HepG2 (cell line): Measurements from ENCODE around the gene METRNL. TPM values are rescaled to one million over a fixed set of nuclear protein-coding genes. Genes with fewer than 3 reads are reported as not detected.
"Not testable (repeated sequence)": the region's sequence is repeated elsewhere in the genome, so short reads cannot be mapped to it uniquely, and the experiment has no call there.

ENCODE experiments used
- ATAC-seq: fragments of 200-7000 bp; cut with Tn5 transposase; 3 replicates; pipeline ENCODE4 v1.9.1; 2020; ENCODE audit warnings: mild to moderate bottlenecking, moderate library complexity
- BruUV-seq: library from RNA; stranded (reverse); fragments of 400-500 nt; replicated peaks from 2 replicates; lab custom pipeline; 2021; lab: Mats Ljungman, UMichigan
- CTCF ChIA-PET: fragments of 300-600 bp; formaldehyde crosslinking; extraction: SDS; loops from one replicate; lab custom pipeline; 2021; ENCODE audit warnings: low total read pairs, inconsistent platforms, low intra/inter-chr PET ratio; lab: Yijun Ruan, JAX
- POLR2A ChIA-PET: fragments of 350-600 bp; sonication (Branson Sonifier 250); formaldehyde crosslinking; loops from one replicate; lab custom pipeline; 2020; ENCODE audit warnings: antibody characterized with exemption, inconsistent platforms; lab: Yijun Ruan, JAX
- DNase-seq: peaks from one replicate; pipeline ENCODE4 v3.0.0-alpha.2; 2015; ENCODE audit warnings: low spot score
- FAIRE-seq: peaks from 3 replicates; lab custom pipeline; 2011; peaks lifted over from hg19 to GRCh38; lab: Jason Lieb, UNC
- H2AFZ ChIP-seq: one replicate; pipeline ENCODE4 v1.6.1; 2011; ENCODE audit warnings: low read length, inconsistent platforms
- H3K27ac ChIP-seq: fragments of 300-600 bp; 3 replicates; pipeline ENCODE4 v1.8.0; 2011; ENCODE audit warnings: mixed run types, mild to moderate bottlenecking, mixed read lengths, low read length, inconsistent platforms; ENCODE audit not compliant: insufficient read depth; ENCODE audit errors: extremely low read length
- H3K27me3 ChIP-seq, 2 experiments: fragments of 200-600 bp in 1 of 2; 2 replicates in 1 of 2; 3 replicates in 1 of 2; pipeline versions ENCODE4 v1.6.0 to v1.8.0; 2011; ENCODE audit warnings: low read length in 2 of 2, mild to moderate bottlenecking in 2 of 2, moderate library complexity in 2 of 2, inconsistent platforms in 1 of 2; ENCODE audit not compliant: insufficient read depth in 2 of 2, control insufficient read depth in 1 of 2
- H3K36me3 ChIP-seq, 2 experiments: fragments of 200-600 bp in 1 of 2; replicated peaks in 1 of 2; 2 replicates in 1 of 2; 3 replicates in 1 of 2; pipeline versions ENCODE4 v1.5.1 to v1.8.0; 2011; ENCODE audit warnings: low read length in 2 of 2, inconsistent platforms in 1 of 2; ENCODE audit not compliant: insufficient read depth in 2 of 2, control insufficient read depth in 1 of 2
- H3K4me1 ChIP-seq: 2 replicates; pipeline ENCODE4 v1.5.1; 2012; ENCODE audit warnings: low read length, inconsistent platforms; ENCODE audit not compliant: insufficient read depth
- H3K4me2 ChIP-seq: 2 replicates; pipeline ENCODE4 v1.6.0; 2011; ENCODE audit warnings: low read depth, low read length, inconsistent platforms
- H3K4me3 ChIP-seq, 3 experiments: fragments of 200-600 bp in 1 of 3; sonication (generic), shearing (Covaris generic) in 1 of 3; replicated peaks in 1 of 3; 2 replicates each; pipeline ENCODE4 v1.5.1; 2011 to 2016; ENCODE audit warnings: low read length in 3 of 3, inconsistent platforms in 2 of 3, low read depth in 2 of 3, mild to moderate bottlenecking in 2 of 3, control low read depth in 1 of 3, mixed read lengths in 1 of 3; ENCODE audit not compliant: insufficient read depth in 1 of 3
- H3K79me2 ChIP-seq: one replicate; pipeline ENCODE4 v1.6.1; 2011; ENCODE audit warnings: low read length, inconsistent platforms; ENCODE audit not compliant: insufficient read depth
- H3K9ac ChIP-seq: 2 replicates; pipeline ENCODE4 v1.6.0; 2011; ENCODE audit warnings: mild to moderate bottlenecking, low read depth, low read length, inconsistent platforms; ENCODE audit not compliant: insufficient read depth
- H3K9me3 ChIP-seq: 2 replicates; pipeline ENCODE4 v1.5.1; 2012; ENCODE audit warnings: mild to moderate bottlenecking, low read length
- H4K20me1 ChIP-seq: 2 replicates; pipeline ENCODE4 v1.6.0; 2011; ENCODE audit warnings: inconsistent platforms, mild to moderate bottlenecking, low read length, moderate library complexity; ENCODE audit not compliant: insufficient read depth
- ZBTB39 ChIP-seq: sonication (generic); formaldehyde crosslinking; IDR thresholded peaks from 2 replicates; pipeline ENCODE4 v1.5.0; 2020; ENCODE audit warnings: missing genetic modification reagents
- WGBS: methylation state at CpG from one replicate; pipeline ENCODE4 v1.1.6; 2017; ENCODE audit warnings: low lambda C conversion rate; 5-methylcytosine and 5-hydroxymethylcytosine counted together
- in situ Hi-C: cut with HindIII; loops from 2 replicates; pipeline ENCODE4 v1.10.0; 2017; ENCODE audit warnings: low pct_unique_long_range_greater_than_20kb; ENCODE audit not compliant: extremely low pct_ligation_motif_present
- intact Hi-C: fragments of 100-400 bp; cut with micrococcal nuclease; formaldehyde crosslinking; loops from one replicate; pipeline ENCODE4 v1.10.0; 2022; ENCODE audit not compliant: unreplicated experiment
- polyA plus RNA-seq, 8 experiments: library from polyadenylated mRNA; depleted of rRNA in 3 of 8; stranded (reverse) in 7 of 8; unstranded in 1 of 8; fragments of >200 nt; fragmentation: Illumina TruSeq in 4 of 8; extraction: Trizol in 4 of 8; gene quantifications; 2 replicates each; pipeline versions ENCODE4 v1.2.1 to v1.2.3, GENCODE V29; 2011 to 2016; ENCODE audit warnings: low read depth in 4 of 8, missing spikeins in 1 of 8, mixed read lengths in 1 of 8; ENCODE audit not compliant: insufficient read depth in 1 of 8
- total RNA-seq, 5 experiments: library from RNA; depleted of rRNA; stranded (reverse); fragments of >200 nt; fragmentation: Illumina TruSeq; extraction: Trizol; gene quantifications; 2 replicates each; pipeline ENCODE4 v1.2.3, GENCODE V29; 2016; ENCODE audit warnings: low read depth in 1 of 5

Gene METRNL
- total and polyA plus RNA-seq, 2 of the 13 experiments (the other 11 are each of a cell fraction or from before 2014, with no cell fraction given) = 0.66 to 0.84 TPM

GRCh38 chr17:83042522-83043158 is 36.8 kb upstream of the METRNL start:
- intact Hi-C loops = no loop called here
- Histone ChIP-seq H4K20me1 (no peaks in the 10 kb centered on the region), H3K27ac (no peak overlapping the region), H3K4me1 (peaks cover 12% of the 10 kb centered on the region), H2AFZ (no peak overlapping the region), H3K9ac (no peak overlapping the region), H3K79me2 (peaks cover 9% of the 10 kb centered on the region)
- POLR2A ChIA-PET = no interaction called here
- CTCF ChIA-PET = no interaction called here
- TF ChIP-seq ZBTB39 (CRISPR knock-in tag) = no peak
- TF ChIP-seq, all 625 proteins: peak for 0
- no TSS peak for BruUV-seq
- H3K27me3 ChIP-seq = no peaks in the 10 kb centered on the region
- FAIRE-seq (no peak), DNase-seq (no peak), ATAC-seq (no peak)
- no peak overlapping the region for H3K4me3 ChIP-seq
- H3K36me3 ChIP-seq = peaks cover 7 to 37% of the 10 kb centered on the region in 2 experiments; a peak in 4 of 5 replicates
- no peak overlapping the region for H3K4me2 ChIP-seq
- peaks cover 14% of the 10 kb centered on the region; the same call in 1 of the 2 replicates for H3K9me3 ChIP-seq
- in situ Hi-C loops = no loop called here
- WGBS = 93% methylated on average over 8 of the region's 8 CpGs

- H3K9ac ChIP-seq, BruUV-seq, DNase-seq, H3K4me2 ChIP-seq, H3K79me2 ChIP-seq, H3K27ac ChIP-seq, POLR2A ChIA-PET, H3K4me3 ChIP-seq, ATAC-seq, intact Hi-C loops, FAIRE-seq, H2AFZ ChIP-seq, in situ Hi-C loops, H3K27me3 ChIP-seq, H4K20me1 ChIP-seq, CTCF ChIA-PET: not testable (repeated sequence)
- peaks cover 14% of the 10 kb centered on the region; the same call in 1 of the 2 replicates for H3K9me3 ChIP-seq
- peaks cover 7 to 32% of the 10 kb centered on the region in 2 experiments; a peak in 4 of 5 replicates for H3K36me3 ChIP-seq
- peaks cover 31% of the 10 kb centered on the region for H3K4me1 ChIP-seq
- 98% methylated on average over 18 of the region's 18 CpGs for WGBS
Measured at GRCh38 chr17:83044479-83044878, 34.9 kb upstream of the METRNL start.
